Activated naive CD4-positive, alpha-beta T cell (primary cell): ENCODE results near the gene SPTBN5.
"Not testable (repeated sequence)": the region's sequence is repeated elsewhere in the genome, so short reads cannot be mapped to it uniquely, and the experiment has no call there.

Experiments
- DNase-seq, 4 experiments: peaks; one replicate each; lab custom pipeline; 2025; lab: John Stamatoyannopoulos, UW

The SPTBN5 gene

GRCh38 chr15:41847206-41847605, 46.6 kb downstream of the SPTBN5 start:
- no peak for DNase-seq

- no peak for DNase-seq
Observed at GRCh38 chr15:41844814-41845213, 49.0 kb downstream of the SPTBN5 start.

GRCh38 chr15:41843571-41843970, 50.3 kb downstream of the SPTBN5 start:
- no peak for DNase-seq

- no peak for DNase-seq
Observed at GRCh38 chr15:41842229-41842628, 51.6 kb downstream of the SPTBN5 start.

GRCh38 chr15:41841131-41841530, 52.7 kb downstream of the SPTBN5 start:
- no peak for DNase-seq

GRCh38 chr15:41840673-41841072, 53.2 kb downstream of the SPTBN5 start:
- no peak for DNase-seq

- no peak for DNase-seq
Observed at GRCh38 chr15:41839781-41840491, 53.9 kb downstream of the SPTBN5 start.

- DNase-seq: no peak
Observed at GRCh38 chr15:41838400-41838897, 55.4 kb downstream of the SPTBN5 start, which contains the start of gene PLA2G4B. Gene PLA2G4B, plus strand, starts transcription at chr15:41838847. Its CDS starts 67 bp downstream, at chr15:41838914.

- DNase-seq: no peak
Observed at GRCh38 chr15:41836713-41837454, 57.0 kb downstream of the SPTBN5 start.

- DNase-seq: no peak
Observed at GRCh38 chr15:41836073-41836472, 57.8 kb downstream of the SPTBN5 start.

GRCh38 chr15:41834096-41834495, 59.8 kb downstream of the SPTBN5 start:
- no peak for DNase-seq

- DNase-seq: no peak
Observed at GRCh38 chr15:41832875-41833274, 61.0 kb downstream of the SPTBN5 start.

GRCh38 chr15:41832208-41832607, 61.6 kb downstream of the SPTBN5 start:
- DNase-seq: no peak

GRCh38 chr15:41831291-41831690, 62.6 kb downstream of the SPTBN5 start:
- DNase-seq: not testable (repeated sequence)

- no peak for DNase-seq
Observed at GRCh38 chr15:41829959-41830646, 63.8 kb downstream of the SPTBN5 start.

GRCh38 chr15:41828807-41829141, 65.1 kb downstream of the SPTBN5 start:
- no peak for DNase-seq

- peak; percentile 91 to 98 (median 98) for DNase-seq
Observed at GRCh38 chr15:41827880-41828806, 65.7 kb downstream of the SPTBN5 start, which contains the start of gene JMJD7. Gene JMJD7, plus strand, starts transcription at chr15:41828092. Its CDS starts 33 bp downstream, at chr15:41828125.

GRCh38 chr15:41827290-41827879, 66.5 kb downstream of the SPTBN5 start:
- DNase-seq: peak in 2 of 4 experiments; percentile 13 to 40

GRCh38 chr15:41825572-41826535, 68.0 kb downstream of the SPTBN5 start:
- DNase-seq: no peak

GRCh38 chr15:41825145-41825544, 68.7 kb downstream of the SPTBN5 start:
- no peak for DNase-seq
